ENCODE measurements around the gene PHF24. TPM values are rescaled to one million over a fixed set of nuclear protein-coding genes. Genes with fewer than 3 reads are reported as not detected.

Gene PHF24
- total and polyA plus RNA-seq, 2 donors from 2014 or later = 0.09 to 0.98 TPM

DNA sequence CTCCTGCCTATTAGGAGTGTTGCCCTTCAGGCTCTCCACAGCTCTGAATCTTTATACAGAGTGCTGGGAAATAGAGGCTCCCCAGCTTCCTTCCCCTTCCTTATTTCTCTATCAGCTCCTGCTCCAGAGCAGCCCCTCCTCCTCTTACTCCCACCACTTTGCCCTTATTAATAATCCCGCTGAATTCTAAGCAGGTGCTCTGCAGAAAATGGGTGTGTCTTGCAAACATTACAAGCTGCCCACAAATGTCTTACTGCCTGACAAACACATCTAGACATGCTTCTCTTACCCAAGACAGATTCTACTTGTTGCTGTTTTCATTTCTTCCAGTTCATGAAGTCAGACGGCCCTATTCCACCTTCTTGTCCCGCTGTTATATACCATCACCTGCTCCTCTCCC, 6.4 kb downstream of the PHF24 start:
- Histone ChIP-seq H3K4me3 (ENCODE audit: low read length in 3 of 3) (no peak overlapping the region), H3K9ac (ENCODE audit: low read length in 3 of 3) (no peak overlapping the region), H3K36me3 (ENCODE audit: control insufficient read depth in 2 of 3, insufficient read depth in 3 of 3, low read length in 3 of 3) (no peaks in the 10 kb centered on the region), H3K9me3 (ENCODE audit: control insufficient read depth in 2 of 3, insufficient read depth in 1 of 3, low read length in 3 of 3) (no peaks in the 10 kb centered on the region), H3K27me3 (ENCODE audit: control insufficient read depth, insufficient read depth, low read length) (peaks cover 8% of the 10 kb centered on the region), H3K4me1 (ENCODE audit: control insufficient read depth in 2 of 3, insufficient read depth in 2 of 3, low read depth in 1 of 3, low read length in 3 of 3) (no peaks in the 10 kb centered on the region), H3K27ac (ENCODE audit: low read depth in 2 of 2, low read length in 2 of 2) (no peak overlapping the region)
- DNase-seq (no peak), FAIRE-seq (no peak)
- intact Hi-C loops (cut with DNase I) = no loop called here
- TF ChIP-seq, protein P1, sequence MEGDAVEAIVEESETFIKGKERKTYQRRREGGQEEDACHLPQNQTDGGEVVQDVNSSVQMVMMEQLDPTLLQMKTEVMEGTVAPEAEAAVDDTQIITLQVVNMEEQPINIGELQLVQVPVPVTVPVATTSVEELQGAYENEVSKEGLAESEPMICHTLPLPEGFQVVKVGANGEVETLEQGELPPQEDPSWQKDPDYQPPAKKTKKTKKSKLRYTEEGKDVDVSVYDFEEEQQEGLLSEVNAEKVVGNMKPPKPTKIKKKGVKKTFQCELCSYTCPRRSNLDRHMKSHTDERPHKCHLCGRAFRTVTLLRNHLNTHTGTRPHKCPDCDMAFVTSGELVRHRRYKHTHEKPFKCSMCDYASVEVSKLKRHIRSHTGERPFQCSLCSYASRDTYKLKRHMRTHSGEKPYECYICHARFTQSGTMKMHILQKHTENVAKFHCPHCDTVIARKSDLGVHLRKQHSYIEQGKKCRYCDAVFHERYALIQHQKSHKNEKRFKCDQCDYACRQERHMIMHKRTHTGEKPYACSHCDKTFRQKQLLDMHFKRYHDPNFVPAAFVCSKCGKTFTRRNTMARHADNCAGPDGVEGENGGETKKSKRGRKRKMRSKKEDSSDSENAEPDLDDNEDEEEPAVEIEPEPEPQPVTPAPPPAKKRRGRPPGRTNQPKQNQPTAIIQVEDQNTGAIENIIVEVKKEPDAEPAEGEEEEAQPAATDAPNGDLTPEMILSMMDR (IDR thresholded peaks at IDR 0.05; ENCODE audit: borderline replicate concordance, extremely low read depth, insufficient read depth) = no peak

DNA sequence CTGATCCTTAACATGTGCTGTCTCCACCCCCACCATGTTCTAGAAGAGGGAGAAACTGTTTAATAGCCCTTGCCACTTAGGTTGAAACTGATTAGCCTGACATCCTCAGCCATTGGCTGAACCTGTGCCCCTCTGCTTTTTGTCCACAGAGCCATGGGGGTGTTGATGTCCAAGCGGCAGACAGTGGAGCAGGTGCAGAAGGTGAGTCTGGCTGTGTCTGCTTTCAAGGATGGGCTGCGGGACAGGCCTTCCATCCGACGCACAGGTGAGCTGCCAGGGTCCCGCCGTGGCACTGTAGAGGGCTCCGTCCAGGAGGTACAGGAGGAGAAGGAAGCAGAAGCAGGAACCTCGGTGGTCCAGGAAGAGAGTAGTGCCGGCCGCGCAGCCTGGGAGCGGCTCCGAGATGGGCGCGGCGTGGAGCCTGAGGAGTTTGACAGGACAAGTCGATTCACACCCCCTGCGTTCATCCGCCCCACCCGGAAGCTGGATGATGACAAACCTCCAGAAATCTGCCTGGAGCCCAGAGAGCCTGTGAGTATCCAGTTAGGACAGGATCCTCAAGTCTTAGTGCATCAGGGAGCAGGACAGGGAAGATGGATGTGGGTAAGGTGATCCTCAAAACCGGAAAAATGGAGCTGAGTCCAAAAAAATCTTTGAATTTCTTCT, 13.2 kb downstream of the PHF24 start:
- no peak overlapping the region for H3K4me3 ChIP-seq (ENCODE audit: low read length in 3 of 3)
- no peaks in the 10 kb centered on the region for H3K4me1 ChIP-seq (ENCODE audit: control insufficient read depth in 2 of 3, insufficient read depth in 2 of 3, low read depth in 1 of 3, low read length in 3 of 3)
- no peaks in the 10 kb centered on the region for H3K36me3 ChIP-seq (ENCODE audit: control insufficient read depth in 2 of 3, insufficient read depth in 3 of 3, low read length in 3 of 3)
- no peak for DNase-seq
- intact Hi-C loops (cut with DNase I) = no loop called here
- H3K9me3 ChIP-seq (ENCODE audit: control insufficient read depth in 2 of 3, insufficient read depth in 1 of 3, low read length in 3 of 3) = no peaks in the 10 kb centered on the region
- no peak overlapping the region for H3K9ac ChIP-seq (ENCODE audit: low read length in 3 of 3)
- no peaks in the 10 kb centered on the region for H3K27me3 ChIP-seq (ENCODE audit: control insufficient read depth, insufficient read depth, low read length)
- no peak overlapping the region for H3K27ac ChIP-seq (ENCODE audit: low read depth in 2 of 2, low read length in 2 of 2)
- TF ChIP-seq, protein P1 (IDR thresholded peaks at IDR 0.05; ENCODE audit: borderline replicate concordance, extremely low read depth, insufficient read depth) = no peak
- FAIRE-seq = no peak

- DNase-seq = no peak
- no peaks in the 10 kb centered on the region for H3K36me3 ChIP-seq (ENCODE audit: control insufficient read depth in 2 of 3, insufficient read depth in 3 of 3, low read length in 3 of 3)
Observed at GRCh38 chr9:34974664-34975063, 16.6 kb downstream of the PHF24 start.

More at GRCh38 chr9:34974664-34975063, 16.6 kb downstream of the PHF24 start:
- H3K4me3 ChIP-seq (ENCODE audit: low read length in 3 of 3) = no peak overlapping the region
- TF ChIP-seq, protein P1 (IDR thresholded peaks at IDR 0.05; ENCODE audit: borderline replicate concordance, extremely low read depth, insufficient read depth) = no peak
- intact Hi-C loops (cut with DNase I) = no loop called here
- no peaks in the 10 kb centered on the region for H3K9me3 ChIP-seq (ENCODE audit: control insufficient read depth in 2 of 3, insufficient read depth in 1 of 3, low read length in 3 of 3)
- no peak overlapping the region for H3K9ac ChIP-seq (ENCODE audit: low read length in 3 of 3)
- H3K27me3 ChIP-seq (ENCODE audit: control insufficient read depth, insufficient read depth, low read length) = no peaks in the 10 kb centered on the region
- no peaks in the 10 kb centered on the region for H3K4me1 ChIP-seq (ENCODE audit: control insufficient read depth in 2 of 3, insufficient read depth in 2 of 3, low read depth in 1 of 3, low read length in 3 of 3)
- no peak overlapping the region for H3K27ac ChIP-seq (ENCODE audit: low read depth in 2 of 2, low read length in 2 of 2)
- FAIRE-seq = no peak
